RWPE1 (cell line): ENCODE results near the gene CHST12.

ENCODE experiments used
- CTCF ChIA-PET: fragments of 350-600 bp; sonication (Branson Sonifier 250); formaldehyde crosslinking; extraction: SDS; loops from one replicate; lab custom pipeline; 2021; lab: Yijun Ruan, JAX
- POLR2A ChIA-PET: fragments of 400-600 bp; formaldehyde crosslinking; extraction: SDS; loops from one replicate; lab custom pipeline; 2020; ENCODE audit warnings: antibody characterized with exemption; ENCODE audit not compliant: low non-redundant PET; lab: Yijun Ruan, JAX
- DNase-seq: peaks from one replicate; pipeline ENCODE4 v3.0.0; 2012; ENCODE audit warnings: low spot score
- H3K27ac ChIP-seq: fragments of 450-650 bp; 2 replicates; pipeline ENCODE4 v1.5.1; 2017
- TF ChIP-seq, protein P1 (sequence below): fragments of 450-650 bp; conservative IDR thresholded peaks from 2 replicates; pipeline ENCODE4 v1.5.1; 2017; ENCODE audit warnings: low read depth, mild to moderate bottlenecking

Gene CHST12

GRCh38 chr7:2493205-2494164 lies 90.1 kb downstream of the CHST12 start:
- ChIA-PET CTCF (no interaction called here), POLR2A (no interaction called here)
- no peak overlapping the region for H3K27ac ChIP-seq
- TF ChIP-seq, protein P1, sequence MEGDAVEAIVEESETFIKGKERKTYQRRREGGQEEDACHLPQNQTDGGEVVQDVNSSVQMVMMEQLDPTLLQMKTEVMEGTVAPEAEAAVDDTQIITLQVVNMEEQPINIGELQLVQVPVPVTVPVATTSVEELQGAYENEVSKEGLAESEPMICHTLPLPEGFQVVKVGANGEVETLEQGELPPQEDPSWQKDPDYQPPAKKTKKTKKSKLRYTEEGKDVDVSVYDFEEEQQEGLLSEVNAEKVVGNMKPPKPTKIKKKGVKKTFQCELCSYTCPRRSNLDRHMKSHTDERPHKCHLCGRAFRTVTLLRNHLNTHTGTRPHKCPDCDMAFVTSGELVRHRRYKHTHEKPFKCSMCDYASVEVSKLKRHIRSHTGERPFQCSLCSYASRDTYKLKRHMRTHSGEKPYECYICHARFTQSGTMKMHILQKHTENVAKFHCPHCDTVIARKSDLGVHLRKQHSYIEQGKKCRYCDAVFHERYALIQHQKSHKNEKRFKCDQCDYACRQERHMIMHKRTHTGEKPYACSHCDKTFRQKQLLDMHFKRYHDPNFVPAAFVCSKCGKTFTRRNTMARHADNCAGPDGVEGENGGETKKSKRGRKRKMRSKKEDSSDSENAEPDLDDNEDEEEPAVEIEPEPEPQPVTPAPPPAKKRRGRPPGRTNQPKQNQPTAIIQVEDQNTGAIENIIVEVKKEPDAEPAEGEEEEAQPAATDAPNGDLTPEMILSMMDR: no peak
- no peak for DNase-seq

- TF ChIP-seq, protein P1: no peak
Measured at GRCh38 chr7:2494191-2495130, 91.0 kb downstream of the CHST12 start.

DNA sequence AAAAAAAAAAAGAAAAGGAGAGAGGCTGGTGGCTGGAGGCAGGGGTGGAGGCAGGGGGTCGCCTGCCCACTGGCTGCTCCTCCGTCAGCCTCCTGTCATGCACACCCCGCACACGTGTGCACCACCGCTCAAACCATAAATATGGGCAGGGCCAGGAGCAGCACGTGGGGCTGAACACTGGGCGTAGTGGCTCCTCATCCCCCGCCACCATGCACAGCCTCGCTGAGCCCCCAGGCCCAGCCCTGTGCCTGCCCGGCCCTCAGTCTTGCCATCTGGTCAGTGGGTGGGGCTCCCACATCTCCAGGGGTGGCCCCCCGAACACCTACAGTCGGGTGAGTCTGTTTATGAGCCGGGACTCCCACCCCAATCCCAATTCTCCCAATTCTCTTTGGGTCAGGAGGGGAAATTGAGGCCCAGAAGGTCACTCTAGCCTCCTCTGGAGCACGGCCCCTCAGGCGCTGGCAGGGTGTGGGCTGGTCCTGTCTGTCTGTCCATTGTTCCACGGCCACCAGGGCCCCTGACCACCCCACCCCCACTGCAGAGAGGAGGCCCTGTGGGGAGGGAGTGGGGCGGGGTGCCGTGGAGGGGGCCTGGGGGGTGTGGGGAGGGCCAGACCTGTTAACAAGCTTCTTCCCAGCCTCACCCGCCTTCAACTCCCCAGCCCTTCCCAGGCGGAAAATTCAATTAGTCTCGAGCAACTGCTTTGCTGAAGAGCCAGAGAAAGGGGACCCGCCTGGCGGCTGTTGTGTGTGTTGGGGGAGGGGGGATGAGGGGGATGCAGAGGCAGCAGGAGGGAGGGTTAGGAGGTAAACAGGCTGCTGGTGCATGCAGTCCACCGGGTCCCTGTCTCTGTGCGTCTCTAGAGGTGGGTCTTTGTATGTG lies 92.2 kb downstream of the CHST12 start:
- no peak for DNase-seq
- H3K27ac ChIP-seq: no peak overlapping the region
- CTCF ChIA-PET: interaction anchor here (0.7 kb wide), 1 partner anchor 25 kb away, joined by 5 read pairs; no protein-coding TSS in a partner anchor
- TF ChIP-seq, protein P1: no peak
- POLR2A ChIA-PET: no interaction called here

More at GRCh38 chr7:2494191-2495130, 91.0 kb downstream of the CHST12 start:
- CTCF ChIA-PET: no interaction called here
- DNase-seq: no peak
- POLR2A ChIA-PET: no interaction called here
- H3K27ac ChIP-seq: no peak overlapping the region

DNA sequence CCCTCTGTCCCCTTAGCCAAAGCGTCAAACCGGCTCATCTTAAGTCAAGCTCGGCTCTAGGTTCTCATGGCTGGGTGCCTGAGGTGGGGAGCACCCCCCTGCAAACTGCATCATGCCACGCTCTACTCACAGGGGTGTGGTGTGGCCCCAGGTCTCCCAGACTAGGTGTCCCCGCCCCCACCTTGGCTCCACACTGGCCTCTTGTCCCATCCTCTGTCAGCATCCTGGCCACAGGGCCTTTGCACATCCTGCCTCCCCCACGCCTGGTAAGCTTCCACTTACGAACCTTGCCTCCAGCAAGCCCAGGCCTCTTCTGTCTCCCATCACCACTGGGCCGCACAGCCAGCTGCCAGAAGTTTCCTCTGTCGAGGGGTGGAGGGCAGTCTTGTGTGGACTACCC lies 93.0 kb downstream of the CHST12 start:
- POLR2A ChIA-PET: no interaction called here
- TF ChIP-seq, protein P1: no peak
- H3K27ac ChIP-seq: no peak overlapping the region
- CTCF ChIA-PET: no interaction called here
- DNase-seq: no peak

GRCh38 chr7:2497065-2497464 lies 93.7 kb downstream of the CHST12 start:
- TF ChIP-seq, protein P1: no peak
- no peak overlapping the region for H3K27ac ChIP-seq
- POLR2A ChIA-PET: no interaction called here
- CTCF ChIA-PET: no interaction called here
- DNase-seq: no peak
